ENCODE measurements around the gene MYB.

Gene MYB

GRCh38 chr6:135254471-135254870, 73.4 kb downstream of the MYB start:
- DNase-seq, result no peak

DNA sequence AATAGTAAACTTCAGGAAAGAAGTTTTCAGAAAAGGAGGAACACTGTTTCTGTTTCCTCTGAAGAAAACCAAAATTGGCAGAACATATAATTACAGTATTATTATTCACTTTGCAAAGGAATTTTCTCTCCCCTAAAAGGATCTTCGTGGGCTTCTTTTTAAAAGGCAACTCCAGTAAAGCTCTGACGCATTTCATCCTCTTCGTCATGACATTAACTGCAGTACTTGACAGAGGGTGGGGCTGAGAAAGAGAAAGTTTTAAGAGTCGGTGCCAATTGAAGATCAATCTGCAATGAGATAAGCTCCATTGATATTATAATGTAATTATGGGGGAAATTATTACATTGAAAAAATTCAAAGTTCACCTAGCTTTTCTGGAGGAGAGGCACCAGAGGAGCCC, 75.8 kb downstream of the MYB start:
- DNase-seq, result no peak

GRCh38 chr6:135257631-135258405, 76.7 kb downstream of the MYB start:
- no peak for DNase-seq

DNA sequence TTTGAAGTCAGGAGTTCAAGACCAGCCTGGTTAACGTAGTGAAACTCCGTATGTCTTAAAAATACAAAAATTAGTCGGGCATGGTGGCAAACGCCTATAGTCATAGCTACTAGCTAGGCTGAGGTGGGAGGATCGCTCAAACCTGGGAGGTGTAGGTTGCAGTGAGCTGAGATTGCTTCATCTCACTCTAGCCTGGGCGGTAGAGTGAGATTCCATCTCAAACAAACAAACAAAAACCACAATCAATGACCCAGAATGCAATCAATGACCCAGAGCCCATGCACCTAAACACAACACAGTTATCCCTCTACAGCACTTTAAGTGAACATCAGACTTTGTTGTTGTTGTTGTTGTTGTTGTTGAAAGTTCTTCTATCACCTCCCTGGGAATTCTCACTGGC, 77.9 kb downstream of the MYB start:
- no peak for DNase-seq

- no peak for DNase-seq
These were observed 79.5 kb downstream of the MYB start for GRCh38 chr6:135260612-135261011.

DNA sequence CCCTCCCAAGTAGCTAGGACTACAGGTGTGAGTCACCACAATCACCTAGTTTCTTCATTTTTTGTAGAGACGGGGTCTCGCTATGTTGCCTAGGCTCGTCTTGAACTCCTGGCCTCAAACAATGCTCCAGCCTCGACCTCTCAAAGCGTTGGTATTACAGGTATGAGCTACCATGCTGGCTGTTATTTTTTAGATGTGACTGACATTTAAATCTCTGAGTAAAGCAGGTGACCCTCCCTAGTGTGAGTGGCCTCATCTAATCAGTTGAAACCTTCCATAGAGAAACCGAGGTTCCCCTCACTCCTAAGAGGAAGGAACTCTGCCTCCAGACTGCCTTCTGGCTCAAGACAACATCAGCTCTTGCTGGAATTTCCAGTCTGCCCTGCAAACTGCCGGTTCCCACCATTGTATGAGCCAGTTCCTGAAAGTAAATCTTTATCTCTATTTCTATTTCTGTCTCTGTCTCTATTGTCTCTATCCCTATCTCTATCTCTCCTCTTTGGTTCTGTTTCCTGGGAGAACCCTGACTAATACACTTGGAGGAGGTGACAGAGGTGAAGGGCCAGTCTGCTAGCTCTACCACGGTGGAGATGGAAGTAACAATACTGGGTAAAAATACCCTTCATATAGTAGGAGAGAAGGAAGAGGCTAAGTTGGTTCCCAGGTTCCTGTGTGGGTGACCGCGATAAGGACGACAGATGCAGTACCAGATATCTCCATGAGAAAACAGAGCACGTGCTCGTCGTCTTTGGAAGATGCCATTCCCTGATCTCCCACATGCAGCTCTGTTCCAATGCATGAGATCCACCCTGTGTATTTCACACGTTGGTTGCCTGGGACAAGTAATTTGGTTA, 81.0 kb downstream of the MYB start:
- no peak for DNase-seq

- DNase-seq, result no peak
These were observed 84.2 kb downstream of the MYB start for GRCh38 chr6:135265278-135265677.

DNA sequence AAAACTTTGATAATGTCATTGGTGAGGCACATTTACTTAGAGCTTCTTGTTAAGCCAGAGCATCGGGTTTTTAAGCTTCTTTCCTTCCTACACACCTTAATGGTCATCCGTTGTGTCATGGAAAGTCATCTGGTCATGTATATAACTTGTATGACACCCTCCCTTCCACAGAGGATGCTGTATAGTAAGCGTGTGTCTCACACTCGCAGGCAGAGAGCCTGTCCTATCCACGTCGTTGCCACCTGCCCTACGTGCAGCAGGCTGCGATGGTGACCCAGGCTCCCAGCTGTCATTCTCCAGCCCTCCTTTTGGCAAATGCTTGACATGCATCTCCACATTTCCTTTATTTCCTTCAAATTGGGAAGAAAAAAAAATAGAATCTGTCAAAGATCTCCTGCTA, 85.6 kb downstream of the MYB start:
- no peak for DNase-seq

DNA sequence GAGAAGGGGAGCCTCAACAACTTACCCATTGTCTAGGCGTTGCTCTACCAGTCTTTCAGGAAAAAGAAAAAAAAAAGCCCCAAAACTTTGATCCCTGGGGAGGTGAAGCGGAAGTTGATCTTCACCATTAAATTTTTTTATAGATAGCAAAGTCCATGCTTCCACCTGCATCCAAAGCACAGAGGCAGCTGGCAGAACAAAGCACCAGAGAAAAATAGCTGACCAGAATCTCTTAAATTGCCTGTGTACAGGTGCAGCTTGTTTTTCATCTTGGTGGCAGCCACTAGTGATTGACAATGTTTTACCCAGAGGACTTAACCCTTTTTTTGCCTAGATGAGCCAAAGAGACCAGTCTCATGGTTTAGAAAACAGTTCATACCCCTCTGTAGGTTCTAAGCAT, 86.0 kb downstream of the MYB start:
- peak; percentile 42 for DNase-seq

- no peak for DNase-seq
These were observed 87.2 kb downstream of the MYB start for GRCh38 chr6:135268263-135268662.

DNA sequence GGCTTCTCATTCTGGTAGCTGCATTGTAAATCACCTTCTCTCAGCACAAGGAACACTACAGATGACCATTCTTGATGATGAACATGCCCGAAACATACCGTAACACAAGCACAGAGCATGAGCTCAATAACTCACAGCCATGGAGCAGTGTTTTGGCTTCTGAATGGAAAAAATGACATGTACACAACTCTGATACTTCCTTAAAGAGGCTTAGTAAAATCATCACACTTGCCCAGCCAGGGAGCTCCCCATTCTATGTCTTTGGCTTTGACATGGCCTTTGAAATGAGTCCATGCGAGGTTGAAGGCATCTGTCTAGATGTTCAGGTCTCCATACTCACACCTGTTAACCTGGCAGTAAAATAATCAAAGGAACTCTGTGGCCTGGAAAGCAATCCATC, 87.6 kb downstream of the MYB start:
- no peak for DNase-seq
